Measurements from ENCODE around the gene ARID1B. TPM values are rescaled to one million over a fixed set of nuclear protein-coding genes. Genes with fewer than 3 reads are reported as not detected.

The ARID1B gene
- total and polyA plus RNA-seq, 9 of the 15 experiments (the other 6 are each of a cell fraction or from before 2014, with no cell fraction given), result 12.5 to 50.5 (median 25.8) TPM

- TF ChIP-seq TCFL5 (CRISPR knock-in tag; conservative IDR thresholded peaks at IDR 0.05), result no peak
- no peak for TF ChIP-seq GATAD2A (IDR thresholded peaks at IDR 0.05)
- peak; percentile 81 for TF ChIP-seq SAP30 (IDR thresholded peaks at IDR 0.05; ENCODE audit: borderline replicate concordance, insufficient read depth, low read depth, low read length, poor library complexity, severe bottlenecking)
- TF ChIP-seq ZNF263 (CRISPR knock-in tag; IDR thresholded peaks at IDR 0.05; ENCODE audit: borderline replicate concordance), result no peak; the same call in 1 of the 2 replicates
- TF ChIP-seq DPF2 (IDR thresholded peaks at IDR 0.05), result 0 out of 2 replicates have a peak, but pooled peaks have one; percentile 17
- TF ChIP-seq POU5F1 (IDR thresholded peaks at IDR 0.05; ENCODE audit: borderline replicate concordance, low read depth, low read length, partially characterized antibody), result no peak
- 0 out of 2 replicates have a peak, but pooled peaks have one; percentile 43 for TF ChIP-seq LCOR (CRISPR knock-in tag; IDR thresholded peaks at IDR 0.05)
- no peak for TF ChIP-seq SPI1 (IDR thresholded peaks at IDR 0.05; ENCODE audit: borderline replicate concordance, low read depth, low read length)
- no peak for TF ChIP-seq TAF7 (tag; IDR thresholded peaks at IDR 0.05)
- 0 out of 2 replicates have a peak, but pooled peaks have one; percentile 3 for TF ChIP-seq MECOM (CRISPR knock-in tag; IDR thresholded peaks at IDR 0.05)
- 0 out of 2 replicates have a peak, but pooled peaks have one; percentile 20 for TF ChIP-seq EP300 (IDR thresholded peaks at IDR 0.05; ENCODE audit: low read length)
- no peak for TF ChIP-seq E2F3 (CRISPR knock-in tag; IDR thresholded peaks at IDR 0.05)
- TF ChIP-seq MED1 (CRISPR knock-in tag; IDR thresholded peaks at IDR 0.05; ENCODE audit: borderline replicate concordance), result no peak
- TF ChIP-seq YBX1 (IDR thresholded peaks at IDR 0.05), result no peak
- TF ChIP-seq ATF1 (CRISPR knock-in tag; IDR thresholded peaks at IDR 0.05), result no peak
- peak; percentile 43; the same call in 1 of the 2 replicates for TF ChIP-seq ATF1 (tag; IDR thresholded peaks at IDR 0.05)
- TF ChIP-seq STAG1 (CRISPR knock-in tag; IDR thresholded peaks at IDR 0.05; ENCODE audit: borderline replicate concordance), result no peak
- TF ChIP-seq FOXO4 (CRISPR knock-in tag; IDR thresholded peaks at IDR 0.05), result no peak
- no peak for TF ChIP-seq KAT2B (IDR thresholded peaks at IDR 0.05; ENCODE audit: low read depth, low read length)
- 0 out of 2 replicates have a peak, but pooled peaks have one; percentile 7 for TF ChIP-seq CHCHD3 (CRISPR knock-in tag; IDR thresholded peaks at IDR 0.05)
- TF ChIP-seq ZNF583 (CRISPR knock-in tag; IDR thresholded peaks at IDR 0.05), result no peak
- peak; percentile 76 for TF ChIP-seq POLR2A (conservative IDR thresholded peaks at IDR 0.05)
- TF ChIP-seq ZNF764 (CRISPR knock-in tag; IDR thresholded peaks at IDR 0.05; ENCODE audit: low read depth), result no peak
- TF ChIP-seq MTA1 (IDR thresholded peaks at IDR 0.05; ENCODE audit: borderline replicate concordance), result no peak; the same call in 1 of the 2 replicates
- TF ChIP-seq RFX7 (CRISPR knock-in tag; IDR thresholded peaks at IDR 0.05), result no peak
- TF ChIP-seq, protein P1, sequence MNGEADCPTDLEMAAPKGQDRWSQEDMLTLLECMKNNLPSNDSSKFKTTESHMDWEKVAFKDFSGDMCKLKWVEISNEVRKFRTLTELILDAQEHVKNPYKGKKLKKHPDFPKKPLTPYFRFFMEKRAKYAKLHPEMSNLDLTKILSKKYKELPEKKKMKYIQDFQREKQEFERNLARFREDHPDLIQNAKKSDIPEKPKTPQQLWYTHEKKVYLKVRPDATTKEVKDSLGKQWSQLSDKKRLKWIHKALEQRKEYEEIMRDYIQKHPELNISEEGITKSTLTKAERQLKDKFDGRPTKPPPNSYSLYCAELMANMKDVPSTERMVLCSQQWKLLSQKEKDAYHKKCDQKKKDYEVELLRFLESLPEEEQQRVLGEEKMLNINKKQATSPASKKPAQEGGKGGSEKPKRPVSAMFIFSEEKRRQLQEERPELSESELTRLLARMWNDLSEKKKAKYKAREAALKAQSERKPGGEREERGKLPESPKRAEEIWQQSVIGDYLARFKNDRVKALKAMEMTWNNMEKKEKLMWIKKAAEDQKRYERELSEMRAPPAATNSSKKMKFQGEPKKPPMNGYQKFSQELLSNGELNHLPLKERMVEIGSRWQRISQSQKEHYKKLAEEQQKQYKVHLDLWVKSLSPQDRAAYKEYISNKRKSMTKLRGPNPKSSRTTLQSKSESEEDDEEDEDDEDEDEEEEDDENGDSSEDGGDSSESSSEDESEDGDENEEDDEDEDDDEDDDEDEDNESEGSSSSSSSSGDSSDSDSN (IDR thresholded peaks at IDR 0.05; ENCODE audit: borderline replicate concordance in 1 of 2, low read depth in 2 of 2, low read length in 2 of 2), result peak in 1 of 2 experiments; percentile 52; a peak in 1 of 4 replicates
- peak; percentile 87 to 88 for TF ChIP-seq FOXK2 (conservative IDR thresholded peaks at IDR 0.05 in 1 of 2, IDR thresholded peaks at IDR 0.05 in 1 of 2; ENCODE audit: low read depth in 2 of 2)
- TF ChIP-seq TAF1 (IDR thresholded peaks at IDR 0.05; ENCODE audit: control insufficient read depth, extremely low read depth, insufficient read depth, low read length, severe bottlenecking), result peak; percentile 78
Measured at GRCh38 chr6:156780102-156780641, 3.0 kb downstream of the ARID1B start (continued).
